Measurements from ENCODE around the gene EEF2K.
A peak's percentile ranks its signal among the peaks of the same experiment; 100 is the strongest.
"Not testable (repeated sequence)": the region's sequence is repeated elsewhere in the genome, so short reads cannot be mapped to it uniquely, and the experiment has no call there.

Gene EEF2K

GRCh38 chr16:22291020-22291419 is 84.9 kb downstream of the EEF2K start:
- FAIRE-seq (no peak), DNase-seq (ENCODE audit: insufficient read length, low spot score) (no peak)

DNA sequence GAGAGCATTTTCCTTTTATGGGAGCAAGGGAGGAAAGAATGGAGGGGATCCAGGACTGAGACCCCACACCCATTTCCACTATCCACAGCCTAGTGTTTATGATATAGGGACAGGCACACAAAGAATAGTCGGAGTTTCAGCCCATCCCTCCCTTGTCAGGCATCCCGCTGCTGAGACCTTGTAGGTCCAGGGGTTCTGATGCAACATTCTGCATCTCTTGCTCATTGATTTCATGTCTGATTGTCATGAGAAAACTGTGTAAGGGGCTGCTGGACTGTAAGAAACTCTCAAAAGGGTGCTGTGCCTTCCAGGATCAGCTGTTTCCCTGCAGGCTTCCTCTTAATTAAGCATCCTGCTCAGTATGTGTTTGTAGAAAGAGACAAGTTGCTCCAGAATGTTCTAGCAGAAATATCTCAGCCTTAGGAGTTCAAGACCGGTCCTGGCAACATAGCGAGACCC is 85.8 kb downstream of the EEF2K start:
- FAIRE-seq: no peak
- DNase-seq (ENCODE audit: insufficient read length, low spot score): no peak

DNA sequence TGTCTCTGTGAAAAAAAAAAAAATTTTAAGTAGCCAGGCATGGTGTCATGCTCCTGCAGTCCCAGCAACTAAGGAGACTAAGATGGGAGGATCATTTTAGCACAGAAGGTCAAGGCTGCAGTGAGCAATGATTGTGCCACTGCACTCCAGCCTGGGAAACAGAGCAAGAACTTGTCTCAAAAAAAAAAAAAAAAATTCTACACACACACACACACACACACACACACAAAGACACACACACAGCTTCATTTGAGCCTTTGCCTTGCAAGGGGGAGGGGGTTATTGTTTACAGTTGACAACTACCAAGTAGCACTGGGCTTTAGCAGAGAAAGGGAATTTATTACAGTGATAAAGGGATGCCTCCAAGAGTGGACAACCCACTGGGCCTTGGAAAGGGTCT is 86.2 kb downstream of the EEF2K start:
- DNase-seq (ENCODE audit: insufficient read length, low spot score): no peak
- FAIRE-seq: no peak

DNA sequence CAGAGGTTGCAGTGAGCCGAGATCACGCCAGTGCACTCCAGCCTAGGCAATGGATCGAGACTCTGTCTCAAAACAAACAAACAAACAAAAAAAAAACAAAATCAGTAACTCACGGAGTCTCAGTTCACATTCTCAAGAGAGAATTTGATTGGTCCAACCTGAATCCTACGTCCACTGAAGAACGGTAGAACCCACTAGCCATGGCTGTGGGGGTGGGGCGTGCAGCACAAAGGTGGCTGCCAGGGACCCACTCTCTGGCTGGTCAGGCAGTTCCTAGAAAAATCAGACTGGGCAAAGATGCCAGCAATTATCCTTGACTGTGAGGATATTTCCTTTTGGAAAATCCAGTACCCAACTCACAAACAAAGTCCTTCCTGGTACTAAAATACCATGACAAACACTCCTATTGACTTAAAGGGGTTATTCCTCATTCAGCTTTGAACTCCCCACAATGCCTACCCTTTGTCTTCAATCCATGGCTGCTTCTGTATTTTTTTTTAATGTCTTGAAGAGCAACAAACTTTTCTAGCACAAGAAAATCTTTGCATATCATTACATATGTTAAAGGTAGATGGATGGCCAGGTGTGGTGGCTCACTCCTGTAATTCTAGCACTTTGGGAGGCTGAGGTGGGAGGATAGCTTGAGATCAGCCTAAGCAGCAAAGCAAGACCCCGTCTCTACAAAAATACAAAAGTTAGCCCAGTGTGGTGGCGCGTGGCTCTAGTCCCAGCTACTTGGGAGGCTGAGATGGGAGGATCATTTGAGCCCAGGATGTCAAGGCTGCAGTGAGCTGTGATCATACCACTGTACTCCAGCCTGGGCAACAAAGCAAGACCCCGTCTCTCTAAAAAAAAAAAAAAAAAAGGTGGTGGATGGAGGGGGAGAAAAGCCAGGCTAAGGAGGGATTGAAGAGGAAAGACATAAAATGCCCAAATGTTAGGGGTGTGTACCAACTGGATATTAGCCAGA is 87.3 kb downstream of the EEF2K start:
- DNase-seq (ENCODE audit: insufficient read length, low spot score) (no peak), FAIRE-seq (no peak)

DNA sequence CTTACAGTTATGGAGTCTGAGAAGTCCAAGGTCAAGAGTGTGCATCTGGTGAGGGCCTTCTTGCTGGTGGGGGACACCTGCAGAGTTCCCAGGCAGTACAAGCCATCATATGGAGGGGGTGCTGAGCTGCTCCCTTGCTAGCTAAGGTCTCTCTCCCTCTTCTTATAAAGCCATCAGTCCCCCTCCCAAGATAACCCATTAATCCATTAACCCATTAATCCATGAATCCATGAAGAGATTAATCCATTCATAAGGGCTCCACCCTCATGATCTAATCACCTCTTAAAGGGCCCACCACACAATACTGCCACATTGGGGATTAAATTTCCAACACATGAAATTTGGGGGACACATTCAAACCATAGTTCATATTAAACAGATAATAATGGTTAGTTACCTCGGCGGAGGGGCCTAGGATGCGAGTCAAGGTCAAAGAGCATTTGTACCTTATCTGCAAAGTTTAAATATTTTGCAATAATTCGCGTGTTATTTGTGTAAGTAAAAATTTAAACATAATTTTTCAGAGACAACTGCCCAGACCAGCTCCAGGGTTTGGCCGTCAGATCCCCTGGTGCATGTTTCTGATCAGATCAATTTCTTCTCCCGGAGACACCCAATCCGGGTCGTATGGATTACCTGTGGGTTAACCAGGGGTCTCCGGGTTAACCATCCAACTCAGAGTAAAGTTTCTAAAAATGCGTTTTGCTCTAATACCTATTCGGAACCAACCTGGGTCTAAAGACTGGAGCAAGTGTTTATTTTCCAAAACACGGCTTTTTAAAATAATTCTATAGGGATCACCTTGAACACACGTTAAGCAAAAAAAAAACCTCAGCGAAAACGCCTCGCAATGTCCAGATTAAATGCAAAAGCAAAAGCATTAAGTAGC is 90.4 kb downstream of the EEF2K start:
- DNase-seq (ENCODE audit: insufficient read length, low spot score) (peak; percentile 17), FAIRE-seq (no peak)

GRCh38 chr16:22297114-22297870 is 91.2 kb downstream of the EEF2K start, which contains the start of gene POLR3E:
Gene POLR3E (plus strand): TSS chr16:22297409. CDS start chr16:22302969, 5,560 bp downstream.
- peak; percentile 90 for DNase-seq (ENCODE audit: insufficient read length, low spot score)
- FAIRE-seq: peak; percentile 44

GRCh38 chr16:22297871-22298733 is 92.0 kb downstream of the EEF2K start:
- no peak for FAIRE-seq
- DNase-seq (ENCODE audit: insufficient read length, low spot score): peak; percentile 78

DNA sequence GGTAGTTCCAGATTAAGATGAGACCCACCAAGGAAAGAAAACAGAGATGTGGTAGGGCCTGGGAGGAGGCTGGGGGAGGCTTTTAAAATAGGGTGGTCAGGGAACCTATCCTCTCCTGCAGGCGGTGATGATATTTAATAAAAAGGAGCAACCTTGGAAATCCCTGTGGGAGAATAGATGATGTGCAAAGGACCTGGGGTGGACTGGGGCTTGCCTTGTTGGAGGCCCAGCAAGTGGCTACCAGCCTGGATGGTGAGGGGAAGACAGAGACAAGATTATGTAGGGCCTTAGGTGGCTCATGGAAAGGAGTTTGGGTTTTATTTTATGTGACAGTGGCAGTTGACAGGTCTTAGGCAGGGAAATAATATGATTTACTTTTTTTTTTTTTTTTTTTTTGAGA is 93.0 kb downstream of the EEF2K start:
- no peak for FAIRE-seq
- DNase-seq (ENCODE audit: insufficient read length, low spot score): no peak

- peak; percentile 48 for DNase-seq (ENCODE audit: insufficient read length, low spot score)
- FAIRE-seq: no peak
Measured at GRCh38 chr16:22300427-22301071, 94.5 kb downstream of the EEF2K start.

DNA sequence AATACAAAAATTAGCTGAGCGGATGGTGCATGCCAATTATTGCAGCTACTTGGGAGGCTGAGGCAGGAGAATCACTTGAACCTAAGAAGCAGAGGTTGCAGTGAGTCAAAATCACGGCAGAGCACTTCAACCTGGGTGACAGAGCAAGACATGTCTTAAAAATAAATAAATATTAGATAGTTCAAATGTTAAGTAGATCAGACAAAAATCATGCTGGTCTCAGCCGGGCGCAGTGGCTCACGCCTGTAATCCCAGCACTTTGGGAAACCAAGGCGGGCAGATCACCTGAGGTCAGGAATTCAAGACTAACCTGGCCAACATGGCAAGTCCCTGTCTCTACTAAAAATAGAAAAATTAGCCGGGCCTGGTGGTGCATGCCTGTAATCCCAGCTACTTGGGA is 95.3 kb downstream of the EEF2K start:
- FAIRE-seq: not testable (repeated sequence)

GRCh38 chr16:22302776-22303363 is 96.8 kb downstream of the EEF2K start:
- no peak for DNase-seq (ENCODE audit: insufficient read length, low spot score)
- no peak for FAIRE-seq

More for the DNA sequence above, 95.3 kb downstream of the EEF2K start:
- not testable (repeated sequence) for DNase-seq (ENCODE audit: insufficient read length, low spot score)

DNA sequence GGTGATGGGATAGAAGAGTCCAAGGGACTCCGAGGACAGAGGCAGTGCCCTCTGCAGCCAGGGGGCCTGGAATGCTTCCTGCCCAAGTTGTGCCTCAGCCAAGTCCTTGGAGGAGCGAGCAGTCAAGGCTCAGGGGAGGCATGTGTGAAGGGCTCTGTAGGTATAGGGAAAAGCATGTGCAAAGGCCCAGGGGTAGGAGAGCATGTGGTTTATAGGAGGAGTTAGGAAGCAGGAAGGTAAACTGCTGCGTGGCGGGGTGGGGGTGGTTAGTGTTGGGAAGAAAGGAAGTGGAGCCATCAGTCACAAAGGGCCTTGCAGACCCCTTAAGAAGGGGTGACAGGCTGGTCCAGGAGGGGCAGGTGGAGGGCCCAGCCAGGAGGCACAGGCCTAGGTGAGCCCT is 98.3 kb downstream of the EEF2K start:
- DNase-seq (ENCODE audit: insufficient read length, low spot score) (no peak), FAIRE-seq (no peak)

- FAIRE-seq: no peak
Measured at GRCh38 chr16:22306788-22307187, 100.7 kb downstream of the EEF2K start.

GRCh38 chr16:22307838-22308237 is 101.8 kb downstream of the EEF2K start:
- DNase-seq (ENCODE audit: insufficient read length, low spot score) (no peak), FAIRE-seq (no peak)

More at GRCh38 chr16:22306788-22307187, 100.7 kb downstream of the EEF2K start:
- no peak for DNase-seq (ENCODE audit: insufficient read length, low spot score)

DNA sequence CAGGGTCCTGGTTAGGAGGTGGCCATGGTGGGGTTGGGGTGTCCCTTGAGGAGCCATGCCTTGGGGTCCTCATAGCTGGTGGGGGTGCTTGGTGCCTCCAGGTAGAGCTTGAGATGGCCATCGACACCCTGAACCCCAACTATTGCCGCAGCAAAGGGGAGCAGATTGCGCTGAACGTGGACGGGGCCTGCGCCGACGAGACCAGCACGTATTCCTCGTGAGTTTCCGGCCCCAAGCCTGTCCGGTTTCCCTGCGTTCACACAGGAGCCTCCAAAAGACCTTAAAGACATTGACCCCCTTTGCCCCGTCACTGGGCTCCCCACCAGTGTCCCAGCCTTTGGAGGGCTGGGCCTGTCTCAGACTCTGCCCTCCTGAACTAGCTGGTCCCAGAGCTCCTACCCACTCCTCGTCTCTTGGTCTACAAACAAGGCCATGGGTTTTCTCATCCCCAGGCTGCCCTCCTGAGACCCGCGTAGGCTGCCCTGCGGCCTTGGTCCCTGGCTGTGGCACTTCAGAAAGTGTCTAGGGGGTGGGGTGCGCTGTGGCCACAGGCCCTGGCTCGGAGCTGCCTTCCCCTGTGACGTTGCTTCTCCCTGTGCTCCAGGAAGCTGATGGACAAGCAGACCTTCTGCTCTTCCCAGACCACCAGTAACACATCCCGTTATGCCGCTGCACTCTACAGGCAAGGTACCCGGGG is 102.9 kb downstream of the EEF2K start:
- FAIRE-seq (no peak), DNase-seq (ENCODE audit: insufficient read length, low spot score) (no peak)

- DNase-seq (ENCODE audit: insufficient read length, low spot score) (no peak), FAIRE-seq (no peak)
Measured at GRCh38 chr16:22311520-22311919, 105.4 kb downstream of the EEF2K start.

DNA sequence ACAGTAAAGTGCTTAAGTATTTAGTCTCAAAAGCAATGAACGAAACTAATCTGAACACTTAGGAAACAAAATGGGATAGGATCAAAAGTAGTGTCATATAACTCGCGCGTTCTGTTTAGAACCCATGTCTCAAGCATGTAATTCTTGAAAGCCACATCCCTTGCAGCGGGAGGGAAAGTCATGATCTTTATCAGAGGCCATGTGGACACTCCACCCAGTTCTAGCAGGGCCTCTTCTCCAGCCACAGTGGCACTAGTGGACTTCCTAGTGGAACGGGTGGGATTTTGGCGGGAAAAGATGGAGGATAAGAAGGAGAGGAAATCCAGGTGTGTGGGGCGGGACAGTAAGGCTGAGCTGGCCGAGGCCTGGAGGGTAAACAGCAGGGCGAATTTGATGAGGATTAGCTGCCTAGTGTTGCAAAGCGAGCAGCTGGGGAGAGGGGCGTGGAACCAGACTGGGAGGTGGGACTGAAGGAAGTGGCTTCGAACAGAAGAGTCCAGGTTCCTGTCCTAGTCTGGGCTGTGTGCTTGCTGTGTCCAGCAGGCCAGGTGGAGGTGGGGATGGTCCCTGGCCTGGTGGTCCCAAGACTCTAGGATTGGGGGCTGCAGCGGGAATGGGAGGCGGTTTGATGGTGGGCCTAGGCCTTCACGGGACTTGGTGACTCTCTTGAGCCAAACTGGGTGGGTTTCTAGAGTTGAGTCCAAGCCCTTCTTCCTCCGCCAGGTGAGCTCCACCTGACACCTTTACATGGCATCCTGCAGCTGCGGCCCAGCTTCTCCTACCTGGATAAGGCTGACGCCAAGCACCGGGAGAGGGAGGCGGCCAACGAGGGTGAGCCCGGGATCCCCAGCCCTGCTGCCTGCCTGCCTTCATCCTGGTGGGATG is 107.1 kb downstream of the EEF2K start:
- no peak for FAIRE-seq
- no peak for DNase-seq (ENCODE audit: insufficient read length, low spot score)

Measured in HTR-8/SVneo (cell line).